GM19023 (cell line): Measurements from ENCODE around the gene TAF1B.

Experiments
- ATAC-seq: cut with Tn5 transposase; IDR thresholded peaks from one replicate; pipeline ENCODE4 v1.9.1; 2021; ENCODE audit warnings: mild to moderate bottlenecking, moderate library complexity; ENCODE audit not compliant: unreplicated experiment

TAF1B gene

GRCh38 chr2:9982248-9982647 is 139.0 kb downstream of the TAF1B start:
- no peak for ATAC-seq

GRCh38 chr2:9982891-9983290 is 139.6 kb downstream of the TAF1B start:
- ATAC-seq = no peak

- ATAC-seq = no peak
These were observed 140.3 kb downstream of the TAF1B start for GRCh38 chr2:9983401-9984216.
